GM21390 (cell line): Measurements from ENCODE around the gene GRIA1.
"Not testable (repeated sequence)": the region's sequence is repeated elsewhere in the genome, so short reads cannot be mapped to it uniquely, and the experiment has no call there.

Experiments
- ATAC-seq: cut with Tn5 transposase; IDR thresholded peaks from one replicate; pipeline ENCODE4 v1.9.1; 2021; ENCODE audit not compliant: unreplicated experiment

The GRIA1 gene

DNA sequence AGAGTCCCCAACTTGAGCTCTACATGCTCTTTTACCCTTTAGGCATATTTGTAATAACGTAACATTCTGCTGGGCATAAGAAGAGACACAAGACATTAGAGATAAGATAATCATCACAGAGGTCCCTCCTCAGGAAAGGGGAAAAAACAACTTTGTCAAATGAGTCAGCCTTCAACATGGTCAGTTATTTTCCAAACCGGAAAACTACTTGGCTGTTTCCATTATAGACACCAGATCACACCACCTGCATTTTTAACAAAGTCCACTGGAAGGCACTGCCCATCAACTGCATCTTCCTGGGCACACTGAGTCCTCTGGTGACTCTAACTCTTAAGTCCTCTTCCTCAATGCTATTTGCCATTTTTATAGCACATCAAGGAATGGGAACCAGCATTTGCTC is 326.4 kb downstream of the GRIA1 start:
- ATAC-seq, result no peak

GRCh38 chr5:153818626-153819025 is 328.2 kb downstream of the GRIA1 start:
- ATAC-seq, result no peak

DNA sequence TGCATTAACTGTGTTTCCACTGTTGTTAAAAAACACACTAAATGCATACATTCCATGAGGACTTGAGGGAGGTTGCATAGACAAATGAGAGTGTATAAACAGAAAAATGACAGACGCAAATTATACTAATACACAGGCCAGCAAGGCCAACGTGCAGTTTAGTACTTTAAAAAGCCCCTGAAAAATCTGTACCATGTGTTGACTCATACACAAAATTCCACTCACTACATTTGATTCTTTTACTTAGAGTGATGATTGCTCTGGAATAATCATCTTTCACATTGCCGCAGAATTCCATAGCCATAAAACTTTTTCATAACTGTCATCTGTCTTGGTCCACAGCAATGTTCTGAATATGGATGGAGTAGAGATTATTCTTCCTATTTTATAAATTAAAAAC is 332.6 kb downstream of the GRIA1 start:
- ATAC-seq, result no peak

DNA sequence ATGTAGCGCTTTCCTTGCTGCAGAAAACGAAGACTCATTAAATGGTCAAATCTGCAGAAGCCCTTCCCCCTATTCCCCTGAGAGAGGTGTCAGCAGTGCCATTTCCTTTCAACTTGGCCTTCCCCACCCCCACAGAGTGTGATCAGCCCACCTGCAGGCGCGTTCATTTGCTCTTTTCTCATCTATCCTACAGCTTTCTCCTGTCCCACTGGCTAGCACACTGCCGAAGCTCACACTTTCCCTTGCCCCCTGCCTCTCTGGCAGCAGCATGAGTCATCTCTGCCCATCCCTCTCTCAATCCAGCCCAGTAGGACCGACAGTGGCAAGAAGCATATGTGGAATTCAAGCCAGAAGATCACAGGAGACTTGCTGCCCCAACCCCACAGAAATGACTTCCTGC is 334.4 kb downstream of the GRIA1 start:
- ATAC-seq, result no peak

DNA sequence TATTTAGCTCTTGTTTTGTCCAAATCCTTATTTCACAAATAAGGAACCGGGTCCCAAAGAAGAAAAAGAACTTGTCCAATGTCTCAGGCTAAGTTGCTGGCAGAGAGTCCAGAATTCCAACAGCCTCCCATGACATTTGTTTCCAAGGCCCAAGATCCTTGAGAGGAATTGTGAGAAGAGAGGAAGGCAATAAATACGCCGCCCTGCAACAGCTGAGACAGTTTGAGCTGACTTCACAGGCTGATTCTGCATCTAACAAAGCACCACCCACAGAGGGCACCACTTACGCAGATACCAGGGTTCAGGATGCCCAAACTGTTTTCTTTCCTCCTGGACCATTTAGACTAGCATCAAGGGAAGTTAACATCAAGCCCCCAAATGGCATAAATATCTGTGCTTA is 336.9 kb downstream of the GRIA1 start:
- no peak for ATAC-seq

GRCh38 chr5:153829510-153830065 is 339.1 kb downstream of the GRIA1 start:
- ATAC-seq, result no peak

DNA sequence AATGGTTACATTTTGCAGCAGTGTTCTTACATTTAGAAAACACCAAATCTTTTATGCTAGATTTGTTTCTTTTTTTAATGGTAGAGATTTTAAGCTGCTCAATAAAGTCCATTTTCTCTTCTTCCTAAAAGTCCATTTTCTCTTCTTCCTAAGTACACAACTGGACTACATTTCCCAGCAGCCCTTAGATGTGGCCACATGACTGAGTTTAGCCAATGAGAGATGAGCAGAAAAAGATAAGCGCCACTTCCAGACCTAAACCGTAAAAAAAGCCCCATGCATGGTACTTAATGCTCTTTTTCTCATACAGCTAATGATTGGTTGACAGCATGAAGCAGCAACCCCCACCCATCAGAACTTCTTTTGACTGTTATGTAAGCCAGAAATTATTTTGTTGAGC is 341.5 kb downstream of the GRIA1 start:
- peak; percentile 90 for ATAC-seq

- no peak for ATAC-seq
These were observed 345.5 kb downstream of the GRIA1 start for GRCh38 chr5:153835891-153836515.

DNA sequence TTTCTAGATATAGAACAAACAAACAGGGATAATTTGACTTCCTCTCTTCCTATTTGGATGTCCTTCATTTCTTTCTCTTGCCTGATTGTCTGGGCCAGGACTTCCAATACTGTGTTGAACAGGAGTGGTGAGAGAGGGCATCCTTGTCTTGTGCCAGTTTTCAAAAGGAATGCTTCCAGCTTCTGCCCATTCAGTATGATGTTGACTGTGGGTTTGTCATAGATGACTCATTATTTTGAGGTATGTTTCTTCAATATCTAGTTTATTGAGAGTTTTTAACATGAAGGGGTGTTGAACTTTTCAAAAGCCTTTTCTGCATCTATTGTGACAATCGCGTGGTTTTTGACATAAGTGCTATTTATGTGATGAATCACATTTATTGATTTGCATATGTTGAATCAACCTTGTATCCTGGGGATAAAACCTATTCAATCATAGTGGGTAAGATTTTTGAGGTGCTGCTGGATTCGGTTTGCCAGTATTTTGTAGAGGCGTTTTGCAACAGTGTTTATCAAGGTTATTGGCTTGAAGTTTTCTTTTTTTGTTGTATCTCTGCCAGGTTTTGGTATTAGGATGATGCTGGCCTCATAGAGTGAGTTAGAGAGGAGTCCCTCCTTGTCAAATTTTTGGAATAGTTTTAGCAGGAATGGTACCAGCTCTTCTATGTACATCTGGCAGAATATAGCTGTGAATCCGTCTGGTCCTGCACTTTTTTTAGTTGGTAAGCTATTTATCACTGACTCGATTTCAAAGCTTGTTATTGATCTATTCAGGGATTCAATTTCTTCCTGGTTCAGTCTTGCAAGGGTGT is 359.0 kb downstream of the GRIA1 start:
- not testable (repeated sequence) for ATAC-seq

DNA sequence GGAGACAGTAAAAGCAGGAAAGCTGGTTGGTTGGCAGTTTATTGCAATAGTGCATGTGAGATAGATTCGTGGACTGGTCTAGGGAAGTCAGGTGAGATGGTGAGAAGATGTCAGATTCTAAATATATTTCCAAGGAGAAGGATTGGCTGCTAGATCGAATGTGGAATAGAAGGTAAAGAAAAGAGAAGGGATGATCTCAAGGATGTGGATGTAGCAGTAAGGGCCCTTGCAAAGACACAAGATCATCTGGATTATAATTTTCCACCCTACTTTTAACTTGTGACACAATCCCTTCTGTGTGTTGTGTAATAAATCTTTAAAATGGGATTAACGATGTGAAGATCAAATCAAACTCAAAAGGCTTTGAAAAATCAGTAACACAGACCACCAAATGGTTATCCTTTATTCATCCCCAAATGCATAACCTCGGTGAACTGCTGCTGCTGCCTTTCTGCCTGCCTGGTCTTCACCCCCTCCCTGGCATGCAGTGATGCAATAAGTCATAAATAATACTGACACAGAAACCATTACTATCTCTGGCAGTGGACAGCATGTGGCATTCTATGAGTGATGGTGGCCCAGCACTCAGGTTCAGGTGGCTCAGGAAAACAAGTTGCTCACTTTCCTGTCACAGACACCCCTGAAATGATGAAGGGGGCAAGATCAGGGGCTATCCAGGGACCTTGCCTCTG is 369.9 kb downstream of the GRIA1 start:
- no peak for ATAC-seq

DNA sequence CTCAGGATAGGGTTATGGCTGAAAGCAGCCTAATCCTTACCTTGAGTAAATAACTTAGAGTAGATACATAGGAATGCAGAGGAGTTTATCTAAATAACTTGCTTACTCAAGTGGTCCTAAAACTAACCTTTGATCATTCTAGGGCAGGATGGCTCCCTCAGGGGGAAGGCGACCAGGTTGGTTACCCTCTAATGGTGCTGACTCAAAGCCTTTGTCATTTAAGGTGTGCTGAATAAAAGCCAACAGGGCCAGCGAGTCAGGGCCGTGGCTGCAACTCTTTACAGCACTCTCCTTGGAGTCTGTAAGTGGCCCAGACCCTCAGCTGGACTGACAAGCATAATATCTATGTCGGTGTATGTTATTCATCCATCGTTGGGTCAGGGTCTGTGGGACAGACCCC is 372.4 kb downstream of the GRIA1 start:
- not testable (repeated sequence) for ATAC-seq
